Tibial nerve (tissue), 4 donors: ENCODE data around the gene POLE4.

Experiments
- EP300 ChIP-seq, 2 donors: sonication (generic); formaldehyde crosslinking; IDR thresholded peaks; one replicate each; pipeline ENCODE4 v1.6.1; 2017; ENCODE audit warnings: antibody characterized with exemption in 2 of 2, mild to moderate bottlenecking in 1 of 2
- POLR2A ChIP-seq, 2 donors: fragments of 450-650 bp; IDR thresholded peaks; one replicate each; pipeline ENCODE4 v1.6.1; 2017; ENCODE audit warnings: antibody characterized with exemption in 2 of 2, mild to moderate bottlenecking in 2 of 2, moderate library complexity in 2 of 2
- TF ChIP-seq, protein P1 (sequence below), 5 experiments: fragments of 200-600 bp in 3 of 5; fragments of 450-650 bp in 2 of 5; sonication (generic) in 3 of 5; IDR thresholded peaks; one replicate each; pipeline ENCODE4 v1.5.1; 2016 to 2019; ENCODE audit warnings: antibody characterized with exemption in 5 of 5, mild to moderate bottlenecking in 3 of 5, moderate library complexity in 2 of 5

GRCh38 chr2:74908748-74909444 lies 49.5 kb upstream of the POLE4 start:
- TF ChIP-seq, protein P1, sequence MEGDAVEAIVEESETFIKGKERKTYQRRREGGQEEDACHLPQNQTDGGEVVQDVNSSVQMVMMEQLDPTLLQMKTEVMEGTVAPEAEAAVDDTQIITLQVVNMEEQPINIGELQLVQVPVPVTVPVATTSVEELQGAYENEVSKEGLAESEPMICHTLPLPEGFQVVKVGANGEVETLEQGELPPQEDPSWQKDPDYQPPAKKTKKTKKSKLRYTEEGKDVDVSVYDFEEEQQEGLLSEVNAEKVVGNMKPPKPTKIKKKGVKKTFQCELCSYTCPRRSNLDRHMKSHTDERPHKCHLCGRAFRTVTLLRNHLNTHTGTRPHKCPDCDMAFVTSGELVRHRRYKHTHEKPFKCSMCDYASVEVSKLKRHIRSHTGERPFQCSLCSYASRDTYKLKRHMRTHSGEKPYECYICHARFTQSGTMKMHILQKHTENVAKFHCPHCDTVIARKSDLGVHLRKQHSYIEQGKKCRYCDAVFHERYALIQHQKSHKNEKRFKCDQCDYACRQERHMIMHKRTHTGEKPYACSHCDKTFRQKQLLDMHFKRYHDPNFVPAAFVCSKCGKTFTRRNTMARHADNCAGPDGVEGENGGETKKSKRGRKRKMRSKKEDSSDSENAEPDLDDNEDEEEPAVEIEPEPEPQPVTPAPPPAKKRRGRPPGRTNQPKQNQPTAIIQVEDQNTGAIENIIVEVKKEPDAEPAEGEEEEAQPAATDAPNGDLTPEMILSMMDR (IDR thresholded peaks at IDR 0.05) = no peak
- no peak for TF ChIP-seq POLR2A (IDR thresholded peaks at IDR 0.05)
- TF ChIP-seq EP300 (IDR thresholded peaks at IDR 0.05) = no peak
